ENCODE data around the gene SUSD6. TPM values are rescaled to one million over a fixed set of nuclear protein-coding genes. Genes with fewer than 3 reads are reported as not detected.

SUSD6 gene
- total and polyA plus RNA-seq, 4 donors, result 6.8 to 10.8 (median 7.6) TPM

- Histone ChIP-seq H3K36me3 (ENCODE audit: control insufficient read depth in 4 of 4, insufficient read depth in 3 of 4, low read depth in 1 of 4, low read length in 3 of 4) (peaks cover 6 to 38% (median 26%) of the 10 kb centered on the region in 4 donors), H3K4me3 (ENCODE audit: low read depth in 1 of 3, low read length in 3 of 3) (no peak overlapping the region), H3K4me1 (ENCODE audit: control insufficient read depth in 4 of 4, insufficient read depth in 4 of 4, low read length in 3 of 4) (peaks cover 2 to 25% (median 9%) of the 10 kb centered on the region in 4 donors), H3K9ac (ENCODE audit: low read depth in 1 of 2, low read length in 2 of 2) (no peak overlapping the region), H3K27me3 (ENCODE audit: control insufficient read depth in 4 of 4, insufficient read depth in 4 of 4, low read length in 3 of 4) (no peaks in the 10 kb centered on the region), H3K9me3 (ENCODE audit: control insufficient read depth in 4 of 4, low read length in 3 of 4) (no peaks in the 10 kb centered on the region), H3K27ac (ENCODE audit: low read depth in 1 of 2, low read length in 2 of 2) (no peak overlapping the region)
- WGBS, result 97% methylated on average over 1 of the region's 1 CpG
- no peak for DNase-seq (ENCODE audit: low spot score)
- TF ChIP-seq YY1 (IDR thresholded peaks at IDR 0.05), result no peak
- TF ChIP-seq CTCF (IDR thresholded peaks at IDR 0.05; ENCODE audit: low read depth, low read length, missing input control), result no peak
- no peak for TF ChIP-seq MAX (IDR thresholded peaks at IDR 0.05)
- no peak for TF ChIP-seq HNF4G (IDR thresholded peaks at IDR 0.05)
- TF ChIP-seq GABPA (IDR thresholded peaks at IDR 0.05 in 1 of 2, conservative IDR thresholded peaks at IDR 0.05 in 1 of 2), result no peak
- TF ChIP-seq NR2F2 (IDR thresholded peaks at IDR 0.05), result no peak
- TF ChIP-seq ZBTB33 (IDR thresholded peaks at IDR 0.05), result no peak
- no peak for TF ChIP-seq REST (IDR thresholded peaks at IDR 0.05)
- no peak for TF ChIP-seq SP1 (IDR thresholded peaks at IDR 0.05)
- no peak for TF ChIP-seq TAF1 (conservative IDR thresholded peaks at IDR 0.05)
- no peak for TF ChIP-seq FOXA2 (IDR thresholded peaks at IDR 0.05)
- TF ChIP-seq FOXA1 (IDR thresholded peaks at IDR 0.05), result no peak
- TF ChIP-seq RAD21 (IDR thresholded peaks at IDR 0.05), result no peak
- no peak for TF ChIP-seq EGR1 (IDR thresholded peaks at IDR 0.05; ENCODE audit: low read depth in 2 of 2)
- no peak for TF ChIP-seq JUND (IDR thresholded peaks at IDR 0.05)
Measured at GRCh38 chr14:69708049-69708448, 96.7 kb downstream of the SUSD6 start.

Measured in liver (tissue), 9 donors.